HepG2 (cell line): ENCODE data around the gene PAQR6. TPM values are rescaled to one million over a fixed set of nuclear protein-coding genes. Genes with fewer than 3 reads are reported as not detected.
A peak's percentile ranks its signal among the peaks of the same experiment; 100 is the strongest.

ENCODE experiments used
- ATAC-seq: fragments of 200-7000 bp; cut with Tn5 transposase; 3 replicates; pipeline ENCODE4 v1.9.1; 2020; ENCODE audit warnings: mild to moderate bottlenecking, moderate library complexity
- BruUV-seq: library from RNA; stranded (reverse); fragments of 400-500 nt; replicated peaks from 2 replicates; lab custom pipeline; 2021; lab: Mats Ljungman, UMichigan
- CTCF ChIA-PET: fragments of 300-600 bp; formaldehyde crosslinking; extraction: SDS; loops from one replicate; lab custom pipeline; 2021; ENCODE audit warnings: low total read pairs, inconsistent platforms, low intra/inter-chr PET ratio; lab: Yijun Ruan, JAX
- POLR2A ChIA-PET: fragments of 350-600 bp; sonication (Branson Sonifier 250); formaldehyde crosslinking; loops from one replicate; lab custom pipeline; 2020; ENCODE audit warnings: antibody characterized with exemption, inconsistent platforms; lab: Yijun Ruan, JAX
- DNase-seq: peaks from one replicate; pipeline ENCODE4 v3.0.0-alpha.2; 2015; ENCODE audit warnings: low spot score
- FAIRE-seq: peaks from 3 replicates; lab custom pipeline; 2011; peaks lifted over from hg19 to GRCh38; lab: Jason Lieb, UNC
- H2AFZ ChIP-seq: one replicate; pipeline ENCODE4 v1.6.1; 2011; ENCODE audit warnings: low read length, inconsistent platforms
- H3K27ac ChIP-seq: fragments of 300-600 bp; 3 replicates; pipeline ENCODE4 v1.8.0; 2011; ENCODE audit warnings: mixed run types, mild to moderate bottlenecking, mixed read lengths, low read length, inconsistent platforms; ENCODE audit not compliant: insufficient read depth; ENCODE audit errors: extremely low read length
- H3K27me3 ChIP-seq, 2 experiments: fragments of 200-600 bp in 1 of 2; 2 replicates in 1 of 2; 3 replicates in 1 of 2; pipeline versions ENCODE4 v1.6.0 to v1.8.0; 2011; ENCODE audit warnings: low read length in 2 of 2, mild to moderate bottlenecking in 2 of 2, moderate library complexity in 2 of 2, inconsistent platforms in 1 of 2; ENCODE audit not compliant: insufficient read depth in 2 of 2, control insufficient read depth in 1 of 2
- H3K36me3 ChIP-seq, 2 experiments: fragments of 200-600 bp in 1 of 2; replicated peaks in 1 of 2; 2 replicates in 1 of 2; 3 replicates in 1 of 2; pipeline versions ENCODE4 v1.5.1 to v1.8.0; 2011; ENCODE audit warnings: low read length in 2 of 2, inconsistent platforms in 1 of 2; ENCODE audit not compliant: insufficient read depth in 2 of 2, control insufficient read depth in 1 of 2
- H3K4me1 ChIP-seq: 2 replicates; pipeline ENCODE4 v1.5.1; 2012; ENCODE audit warnings: low read length, inconsistent platforms; ENCODE audit not compliant: insufficient read depth
- H3K4me2 ChIP-seq: 2 replicates; pipeline ENCODE4 v1.6.0; 2011; ENCODE audit warnings: low read depth, low read length, inconsistent platforms
- H3K4me3 ChIP-seq, 3 experiments: fragments of 200-600 bp in 1 of 3; sonication (generic), shearing (Covaris generic) in 1 of 3; replicated peaks in 1 of 3; 2 replicates each; pipeline ENCODE4 v1.5.1; 2011 to 2016; ENCODE audit warnings: low read length in 3 of 3, inconsistent platforms in 2 of 3, low read depth in 2 of 3, mild to moderate bottlenecking in 2 of 3, control low read depth in 1 of 3, mixed read lengths in 1 of 3; ENCODE audit not compliant: insufficient read depth in 1 of 3
- H3K79me2 ChIP-seq: one replicate; pipeline ENCODE4 v1.6.1; 2011; ENCODE audit warnings: low read length, inconsistent platforms; ENCODE audit not compliant: insufficient read depth
- H3K9ac ChIP-seq: 2 replicates; pipeline ENCODE4 v1.6.0; 2011; ENCODE audit warnings: mild to moderate bottlenecking, low read depth, low read length, inconsistent platforms; ENCODE audit not compliant: insufficient read depth
- H3K9me3 ChIP-seq: 2 replicates; pipeline ENCODE4 v1.5.1; 2012; ENCODE audit warnings: mild to moderate bottlenecking, low read length
- H4K20me1 ChIP-seq: 2 replicates; pipeline ENCODE4 v1.6.0; 2011; ENCODE audit warnings: inconsistent platforms, mild to moderate bottlenecking, low read length, moderate library complexity; ENCODE audit not compliant: insufficient read depth
- HES4 ChIP-seq: sonication (generic); formaldehyde crosslinking; IDR thresholded peaks from 2 replicates; pipeline ENCODE4 v1.9.0; 2021; ENCODE audit warnings: mild to moderate bottlenecking, missing genetic modification reagents, borderline replicate concordance
- ISX ChIP-seq: sonication (generic); formaldehyde crosslinking; conservative IDR thresholded peaks from 2 replicates; pipeline ENCODE4 v1.5.0; 2020; ENCODE audit warnings: missing genetic modification reagents
- MTA3 ChIP-seq: sonication (generic); formaldehyde crosslinking; IDR thresholded peaks from 2 replicates; pipeline ENCODE4 v1.4.0; 2020; ENCODE audit warnings: missing genetic modification reagents
- REL ChIP-seq: sonication (generic); formaldehyde crosslinking; conservative IDR thresholded peaks from 2 replicates; pipeline ENCODE4 v1.8.0; 2022; ENCODE audit warnings: mild to moderate bottlenecking, missing genetic modification reagents, moderate library complexity
- TBP ChIP-seq: sonication (generic); formaldehyde crosslinking; IDR thresholded peaks from 2 replicates; pipeline ENCODE4 v1.5.0; 2020; ENCODE audit warnings: missing genetic modification reagents
- ZNF3 ChIP-seq: IDR thresholded peaks from 2 replicates; pipeline ENCODE4 v1.7.0; 2017; ENCODE audit warnings: inconsistent platforms
- ZNF563 ChIP-seq: sonication (generic); formaldehyde crosslinking; IDR thresholded peaks from 2 replicates; pipeline ENCODE4 v1.8.0; 2022; ENCODE audit warnings: mild to moderate bottlenecking, moderate library complexity, missing genetic modification reagents
- ZNF784 ChIP-seq: sonication (generic); formaldehyde crosslinking; IDR thresholded peaks from 2 replicates; pipeline ENCODE4 v1.5.1; 2020; ENCODE audit warnings: missing genetic modification reagents, mild to moderate bottlenecking, borderline replicate concordance
- ZSCAN21 ChIP-seq: sonication (generic); formaldehyde crosslinking; IDR thresholded peaks from 2 replicates; pipeline ENCODE4 v1.8.0; 2022; ENCODE audit warnings: mild to moderate bottlenecking, missing genetic modification reagents, moderate library complexity, borderline replicate concordance
- WGBS: methylation state at CpG from one replicate; pipeline ENCODE4 v1.1.6; 2017; ENCODE audit warnings: low lambda C conversion rate; 5-methylcytosine and 5-hydroxymethylcytosine counted together
- in situ Hi-C: cut with HindIII; loops from 2 replicates; pipeline ENCODE4 v1.10.0; 2017; ENCODE audit warnings: low pct_unique_long_range_greater_than_20kb; ENCODE audit not compliant: extremely low pct_ligation_motif_present
- intact Hi-C: fragments of 100-400 bp; cut with micrococcal nuclease; formaldehyde crosslinking; loops from one replicate; pipeline ENCODE4 v1.10.0; 2022; ENCODE audit not compliant: unreplicated experiment
- polyA plus RNA-seq, 8 experiments: library from polyadenylated mRNA; depleted of rRNA in 3 of 8; stranded (reverse) in 7 of 8; unstranded in 1 of 8; fragments of >200 nt; fragmentation: Illumina TruSeq in 4 of 8; extraction: Trizol in 4 of 8; gene quantifications; 2 replicates each; pipeline versions ENCODE4 v1.2.1 to v1.2.3, GENCODE V29; 2011 to 2016; ENCODE audit warnings: low read depth in 4 of 8, missing spikeins in 1 of 8, mixed read lengths in 1 of 8; ENCODE audit not compliant: insufficient read depth in 1 of 8
- total RNA-seq, 5 experiments: library from RNA; depleted of rRNA; stranded (reverse); fragments of >200 nt; fragmentation: Illumina TruSeq; extraction: Trizol; gene quantifications; 2 replicates each; pipeline ENCODE4 v1.2.3, GENCODE V29; 2016; ENCODE audit warnings: low read depth in 1 of 5
- TF ChIP-seq, protein P1 (sequence below): sonication (generic); formaldehyde crosslinking; IDR thresholded peaks from 2 replicates; pipeline ENCODE4 v1.5.0; 2020; ENCODE audit warnings: mild to moderate bottlenecking, missing genetic modification reagents, borderline replicate concordance

PAQR6 gene
- total and polyA plus RNA-seq, 2 of the 13 experiments (the other 11 are each of a cell fraction or from before 2014, with no cell fraction given): 0.82 to 1.4 TPM

GRCh38 chr1:156284112-156284511 is 36.3 kb upstream of the PAQR6 start, which contains the start of gene TMEM79:
Gene TMEM79 (plus strand): TSS chr1:156284325. CDS start chr1:156285227, 902 bp downstream.
- Histone ChIP-seq H3K36me3 (peaks cover 3 to 15% of the 10 kb centered on the region in 2 experiments; a peak in 4 of 5 replicates), H2AFZ (peak within 1 kb of the TSS; percentile 77), H3K9me3 (no peaks in the 10 kb centered on the region), H3K79me2 (peaks cover 43% of the 10 kb centered on the region), H3K4me2 (peak within 1 kb of the TSS; percentile 86), H3K4me3 (peak within 1 kb of the TSS; percentile 71 to 95 (median 87)), H3K4me1 (peaks cover 33% of the 10 kb centered on the region), H3K9ac (peak within 1 kb of the TSS; percentile 96), H3K27ac (peak within 1 kb of the TSS; percentile 78), H3K27me3 (no peaks in the 10 kb centered on the region; a peak in 1 of 5 replicates), H4K20me1 (peaks cover 14% of the 10 kb centered on the region)
- no peak for DNase-seq
- no TSS peak for BruUV-seq
- ATAC-seq: no peak
- intact Hi-C loops: no loop called here
- WGBS: 93% methylated on average over 7 of the region's 7 CpGs
- no peak for TF ChIP-seq HES4 (CRISPR knock-in tag)
- no peak for TF ChIP-seq MTA3 (CRISPR knock-in tag)
- no peak for TF ChIP-seq ZNF784 (CRISPR knock-in tag)
- no peak for TF ChIP-seq ISX (CRISPR knock-in tag)
- TF ChIP-seq REL (CRISPR knock-in tag): no peak
- no peak for TF ChIP-seq ZNF3 (CRISPR knock-in tag)
- TF ChIP-seq TBP (CRISPR knock-in tag): no peak
- TF ChIP-seq ZNF563 (CRISPR knock-in tag): no peak
- TF ChIP-seq ZSCAN21 (CRISPR knock-in tag): no peak
- TF ChIP-seq, protein P1, sequence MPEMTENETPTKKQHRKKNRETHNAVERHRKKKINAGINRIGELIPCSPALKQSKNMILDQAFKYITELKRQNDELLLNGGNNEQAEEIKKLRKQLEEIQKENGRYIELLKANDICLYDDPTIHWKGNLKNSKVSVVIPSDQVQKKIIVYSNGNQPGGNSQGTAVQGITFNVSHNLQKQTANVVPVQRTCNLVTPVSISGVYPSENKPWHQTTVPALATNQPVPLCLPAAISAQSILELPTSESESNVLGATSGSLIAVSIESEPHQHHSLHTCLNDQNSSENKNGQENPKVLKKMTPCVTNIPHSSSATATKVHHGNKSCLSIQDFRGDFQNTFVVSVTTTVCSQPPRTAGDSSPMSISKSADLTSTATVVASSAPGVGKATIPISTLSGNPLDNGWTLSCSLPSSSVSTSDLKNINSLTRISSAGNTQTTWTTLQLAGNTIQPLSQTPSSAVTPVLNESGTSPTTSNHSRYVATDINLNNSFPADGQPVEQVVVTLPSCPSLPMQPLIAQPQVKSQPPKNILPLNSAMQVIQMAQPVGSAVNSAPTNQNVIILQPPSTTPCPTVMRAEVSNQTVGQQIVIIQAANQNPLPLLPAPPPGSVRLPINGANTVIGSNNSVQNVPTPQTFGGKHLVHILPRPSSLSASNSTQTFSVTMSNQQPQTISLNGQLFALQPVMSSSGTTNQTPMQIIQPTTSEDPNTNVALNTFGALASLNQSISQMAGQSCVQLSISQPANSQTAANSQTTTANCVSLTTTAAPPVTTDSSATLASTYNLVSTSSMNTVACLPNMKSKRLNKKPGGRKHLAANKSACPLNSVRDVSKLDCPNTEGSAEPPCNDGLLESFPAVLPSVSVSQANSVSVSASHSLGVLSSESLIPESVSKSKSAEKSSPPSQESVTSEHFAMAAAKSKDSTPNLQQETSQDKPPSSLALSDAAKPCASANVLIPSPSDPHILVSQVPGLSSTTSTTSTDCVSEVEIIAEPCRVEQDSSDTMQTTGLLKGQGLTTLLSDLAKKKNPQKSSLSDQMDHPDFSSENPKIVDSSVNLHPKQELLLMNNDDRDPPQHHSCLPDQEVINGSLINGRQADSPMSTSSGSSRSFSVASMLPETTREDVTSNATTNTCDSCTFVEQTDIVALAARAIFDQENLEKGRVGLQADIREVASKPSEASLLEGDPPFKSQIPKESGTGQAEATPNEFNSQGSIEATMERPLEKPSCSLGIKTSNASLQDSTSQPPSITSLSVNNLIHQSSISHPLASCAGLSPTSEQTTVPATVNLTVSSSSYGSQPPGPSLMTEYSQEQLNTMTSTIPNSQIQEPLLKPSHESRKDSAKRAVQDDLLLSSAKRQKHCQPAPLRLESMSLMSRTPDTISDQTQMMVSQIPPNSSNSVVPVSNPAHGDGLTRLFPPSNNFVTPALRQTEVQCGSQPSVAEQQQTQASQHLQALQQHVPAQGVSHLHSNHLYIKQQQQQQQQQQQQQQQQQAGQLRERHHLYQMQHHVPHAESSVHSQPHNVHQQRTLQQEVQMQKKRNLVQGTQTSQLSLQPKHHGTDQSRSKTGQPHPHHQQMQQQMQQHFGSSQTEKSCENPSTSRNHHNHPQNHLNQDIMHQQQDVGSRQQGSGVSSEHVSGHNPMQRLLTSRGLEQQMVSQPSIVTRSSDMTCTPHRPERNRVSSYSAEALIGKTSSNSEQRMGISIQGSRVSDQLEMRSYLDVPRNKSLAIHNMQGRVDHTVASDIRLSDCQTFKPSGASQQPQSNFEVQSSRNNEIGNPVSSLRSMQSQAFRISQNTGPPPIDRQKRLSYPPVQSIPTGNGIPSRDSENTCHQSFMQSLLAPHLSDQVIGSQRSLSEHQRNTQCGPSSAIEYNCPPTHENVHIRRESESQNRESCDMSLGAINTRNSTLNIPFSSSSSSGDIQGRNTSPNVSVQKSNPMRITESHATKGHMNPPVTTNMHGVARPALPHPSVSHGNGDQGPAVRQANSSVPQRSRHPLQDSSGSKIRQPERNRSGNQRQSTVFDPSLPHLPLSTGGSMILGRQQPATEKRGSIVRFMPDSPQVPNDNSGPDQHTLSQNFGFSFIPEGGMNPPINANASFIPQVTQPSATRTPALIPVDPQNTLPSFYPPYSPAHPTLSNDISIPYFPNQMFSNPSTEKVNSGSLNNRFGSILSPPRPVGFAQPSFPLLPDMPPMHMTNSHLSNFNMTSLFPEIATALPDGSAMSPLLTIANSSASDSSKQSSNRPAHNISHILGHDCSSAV (CRISPR knock-in tag): no peak
- CTCF ChIA-PET: no interaction called here
- FAIRE-seq: no peak
- POLR2A ChIA-PET: interaction anchor here (1.9 to 7.1 kb wide), 3 partner anchors 11 to 88 kb away, joined by 6 to 115 read pairs (median 9); partner anchors contain the start of genes GLMP and VHLL
- in situ Hi-C loops: no loop called here
